HG02763 (cell line): ENCODE results near the gene ARMCX5.

Source experiments
- ATAC-seq: cut with Tn5 transposase; IDR thresholded peaks from one replicate; pipeline ENCODE4 v1.9.1; 2021; ENCODE audit warnings: mild to moderate bottlenecking, moderate library complexity; ENCODE audit not compliant: unreplicated experiment

The ARMCX5 gene

GRCh38 chrX:102599084-102599950 is at the start of gene ARMCX5:
Gene ARMCX5 (plus strand): TSS chrX:102599515. CDS start chrX:102602142, 2,627 bp downstream.
- ATAC-seq, result peak; percentile 82

DNA sequence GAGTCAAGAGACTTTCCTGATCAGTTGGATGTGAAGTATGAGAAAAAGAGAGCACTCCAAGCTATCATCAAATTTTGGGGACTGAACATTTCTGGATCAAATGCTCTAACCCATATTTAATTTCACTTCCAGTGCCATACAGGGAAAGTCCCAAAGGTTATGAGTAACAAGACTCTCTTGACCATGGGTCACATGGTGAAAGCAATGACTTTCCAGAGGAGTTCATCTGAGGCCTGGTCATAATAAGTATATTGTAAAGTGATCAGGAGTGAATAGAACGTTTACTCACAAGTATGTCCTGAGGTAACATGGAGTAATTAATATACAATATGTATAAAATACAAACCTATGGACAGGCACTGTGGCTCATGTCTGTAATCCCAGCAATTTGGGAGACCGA is 40.7 kb upstream of the ARMCX5 start:
- ATAC-seq, result no peak

DNA sequence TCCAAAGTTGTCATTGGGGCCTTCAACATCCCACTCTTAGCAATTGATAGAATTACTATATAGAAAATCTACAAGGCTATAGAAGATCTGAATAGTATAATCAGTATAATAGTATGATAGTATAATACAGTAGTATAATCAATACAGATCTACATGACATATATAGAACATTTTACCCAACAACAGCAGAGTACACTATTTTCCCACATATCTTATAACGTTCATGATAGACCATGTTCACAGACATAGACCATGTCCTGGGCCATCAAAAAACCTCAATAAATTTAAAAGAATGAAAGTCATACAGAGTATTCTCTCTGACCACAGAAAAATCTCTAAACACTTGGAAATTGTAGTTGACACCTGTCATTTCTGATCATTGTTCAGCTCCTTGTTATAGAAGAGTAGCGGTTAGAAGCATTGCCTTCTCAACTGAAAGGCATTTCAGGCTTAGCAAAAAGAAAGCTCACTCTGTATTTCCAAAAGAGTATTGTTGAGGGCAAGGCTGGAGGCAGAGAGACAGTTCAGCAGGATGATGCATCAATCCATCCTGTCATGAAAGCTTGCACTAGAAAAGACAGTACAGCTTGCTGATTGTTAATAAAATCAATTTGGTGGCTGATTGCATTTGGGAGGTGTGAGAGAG is 38.8 kb upstream of the ARMCX5 start:
- ATAC-seq, result no peak

DNA sequence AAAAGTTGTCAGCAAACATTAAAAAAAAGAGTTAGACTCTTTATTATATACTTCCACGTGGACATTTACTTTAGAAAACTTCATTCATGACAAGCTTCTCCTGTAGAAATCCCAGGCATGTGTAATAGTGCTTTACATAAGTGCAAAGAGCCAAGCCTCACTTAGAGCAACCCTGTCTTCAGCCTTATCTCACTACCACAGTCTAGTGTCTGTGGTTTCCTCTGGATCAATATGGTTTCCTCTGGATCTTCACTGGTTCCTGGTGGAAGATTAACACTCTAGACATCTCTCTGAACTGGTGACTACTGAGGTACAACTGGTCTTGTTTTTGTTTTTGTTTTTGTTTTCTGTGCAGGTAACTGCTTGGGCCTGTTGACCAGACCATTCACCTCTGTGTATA is 18.4 kb upstream of the ARMCX5 start:
- ATAC-seq, result no peak

DNA sequence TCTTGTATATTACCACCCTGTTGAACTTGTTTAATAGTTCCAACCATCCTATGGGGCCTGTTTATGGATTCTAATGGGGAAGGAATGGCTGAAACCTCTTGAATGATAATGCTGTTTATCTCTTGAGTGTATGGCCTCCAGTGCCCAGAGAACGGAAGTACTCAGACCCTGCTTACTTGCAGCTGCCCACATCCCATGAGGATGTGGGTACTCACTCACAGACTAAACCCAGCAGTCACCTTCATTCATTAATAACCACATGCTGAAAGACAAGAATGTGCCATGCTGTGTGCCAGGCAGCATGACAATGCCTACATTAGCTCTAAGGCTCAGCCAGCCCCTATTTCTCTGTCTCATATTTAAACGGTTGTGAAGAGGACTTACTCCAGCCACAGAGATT is 5.9 kb upstream of the ARMCX5 start:
- no peak for ATAC-seq

DNA sequence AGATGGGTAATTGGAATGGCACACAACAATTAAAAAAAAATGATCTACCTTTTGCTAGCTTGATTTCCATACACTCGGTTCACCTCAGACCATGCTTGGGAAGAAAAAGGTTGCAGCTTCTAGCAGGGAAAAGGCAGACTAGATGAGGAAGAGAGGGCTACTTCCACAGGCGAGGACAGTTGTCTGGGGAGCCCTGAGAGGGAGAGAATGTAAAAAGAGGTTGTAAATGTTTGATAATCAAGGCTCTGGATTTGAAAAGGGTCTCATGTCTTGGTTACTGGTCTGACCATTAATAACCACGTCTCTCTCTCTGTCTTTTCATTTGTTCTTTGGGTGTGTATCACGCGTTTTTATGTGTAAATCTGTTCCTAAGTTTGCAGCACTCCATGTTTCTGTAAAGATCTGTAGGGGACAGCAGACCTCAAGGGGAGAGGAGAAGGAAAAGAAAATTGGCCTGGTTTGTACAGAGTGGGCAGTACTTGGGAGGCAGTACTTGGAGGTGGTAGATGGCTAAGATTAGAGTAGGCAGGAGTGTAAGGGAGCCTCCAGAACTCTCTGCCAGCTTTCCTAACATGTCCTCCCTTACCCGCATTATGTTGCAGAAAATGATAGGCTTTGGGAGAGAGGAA is 750 bp downstream of the ARMCX5 start:
- no peak for ATAC-seq

DNA sequence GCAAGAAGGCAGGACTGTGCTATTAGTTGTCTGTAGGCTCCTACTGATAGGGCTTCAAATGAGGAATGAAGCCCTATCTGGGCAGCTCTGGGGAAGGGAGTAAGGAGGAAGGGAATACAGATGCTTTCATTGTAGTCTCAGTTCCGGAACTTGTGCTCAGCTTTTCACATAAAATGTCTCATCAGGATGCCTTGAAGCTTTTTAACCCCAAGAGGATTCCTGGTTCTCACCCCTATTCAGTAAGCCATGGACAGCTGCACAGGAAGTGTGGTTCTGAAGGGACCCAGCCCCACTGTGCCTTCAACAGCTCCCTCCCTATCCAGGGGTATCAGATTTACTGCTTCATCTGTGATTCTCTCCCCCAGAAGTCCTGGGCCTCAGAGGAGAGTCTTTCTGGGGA is 5.0 kb downstream of the ARMCX5 start:
- no peak for ATAC-seq

DNA sequence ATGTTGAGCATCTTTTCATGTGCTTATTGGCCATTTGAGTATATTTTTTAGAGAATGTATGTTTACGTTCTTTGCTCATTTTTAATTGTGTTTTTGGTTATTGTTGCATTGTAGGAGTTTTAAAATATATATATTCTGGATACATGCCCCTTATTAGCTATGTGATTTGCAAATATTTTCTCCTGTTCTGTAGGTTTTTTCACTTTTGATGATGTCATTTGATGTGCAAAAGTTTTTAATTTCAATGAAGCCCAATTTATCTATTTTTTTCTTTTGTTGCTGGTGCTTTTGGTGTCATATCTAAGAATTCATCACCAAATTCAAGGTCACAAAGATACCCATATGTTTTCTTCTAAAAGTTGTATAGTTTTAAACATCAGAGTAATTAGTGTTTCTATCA is 6.8 kb downstream of the ARMCX5 start:
- ATAC-seq, result no peak

DNA sequence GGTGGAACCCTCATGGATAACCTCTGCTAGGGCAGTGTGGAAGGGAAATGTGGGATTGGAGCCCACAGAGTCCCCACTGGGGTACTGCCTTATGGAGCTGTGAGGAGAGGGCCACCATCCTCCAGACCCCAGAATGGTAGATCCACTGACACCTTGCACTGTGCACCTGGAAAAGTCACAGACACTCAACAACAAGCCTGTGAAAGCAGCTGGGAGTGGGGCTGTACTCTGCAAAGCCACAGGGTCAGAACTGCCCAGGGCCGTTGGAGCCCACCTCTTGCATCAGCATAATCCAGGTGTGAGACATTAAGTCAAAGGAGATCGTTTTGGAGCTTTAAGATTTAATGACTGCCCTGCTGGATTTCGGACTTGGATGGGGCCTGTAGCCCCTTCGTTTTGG is 11.6 kb downstream of the ARMCX5 start:
- ATAC-seq, result no peak

DNA sequence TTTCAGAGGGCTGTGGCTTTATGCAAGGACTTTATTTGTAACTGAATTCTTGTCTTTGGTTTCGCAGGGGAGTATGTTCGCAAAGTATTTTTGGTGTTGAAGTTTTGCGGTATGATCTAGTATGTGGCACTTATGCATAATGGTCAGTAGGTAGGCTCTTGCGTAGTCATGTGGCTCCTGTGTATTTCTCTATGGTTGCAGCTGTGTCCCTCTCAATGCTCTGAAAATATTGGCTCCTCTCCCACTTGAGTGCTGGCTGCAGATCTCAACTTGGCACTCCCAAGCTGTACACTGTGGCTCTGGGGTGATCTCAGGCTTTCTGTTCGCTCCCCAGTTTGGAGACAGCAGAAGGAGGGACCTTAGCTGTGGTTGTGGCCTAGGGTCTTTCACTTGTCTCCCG is 24.8 kb downstream of the ARMCX5 start:
- ATAC-seq, result no peak

DNA sequence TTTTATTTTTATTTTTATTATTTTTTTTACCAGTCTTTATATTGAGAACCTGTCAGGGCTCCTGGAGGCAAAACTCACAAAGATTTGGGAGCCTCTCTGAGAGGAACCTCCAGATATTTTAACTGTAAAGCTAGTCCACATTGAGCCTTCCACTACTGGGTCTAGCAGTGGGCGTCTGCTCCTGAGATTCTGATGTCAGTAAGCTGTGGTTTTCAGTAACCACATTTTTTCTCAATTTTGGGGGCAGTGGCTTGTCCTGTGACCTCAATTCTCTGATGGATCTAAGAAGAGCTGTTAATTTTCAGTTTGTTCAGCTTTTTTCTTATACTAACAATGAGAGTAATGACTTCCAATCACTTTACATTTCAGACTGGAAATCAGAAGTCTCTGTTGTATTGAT is 28.3 kb downstream of the ARMCX5 start:
- no peak for ATAC-seq

DNA sequence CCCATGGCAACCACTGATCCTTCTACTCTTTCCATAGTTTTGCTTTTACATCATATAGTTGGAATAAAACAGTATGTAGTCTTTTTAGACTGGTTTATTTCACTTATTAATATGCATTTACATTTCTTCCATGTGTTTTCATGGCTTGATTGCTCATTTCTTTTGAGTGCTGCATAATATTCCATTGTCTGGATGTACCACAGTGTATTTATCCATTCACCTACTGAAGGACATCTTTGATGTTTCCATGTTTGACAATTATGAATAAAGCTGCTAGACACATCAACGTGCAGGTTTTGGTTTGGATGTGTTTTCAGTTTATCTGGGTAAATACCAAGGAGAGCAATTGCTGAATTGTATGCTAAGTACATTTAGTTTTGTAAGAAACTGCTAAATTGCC is 38.2 kb downstream of the ARMCX5 start:
- ATAC-seq, result no peak

GRCh38 chrX:102650903-102651241 is 51.6 kb downstream of the ARMCX5 start:
- no peak for ATAC-seq

- ATAC-seq, result no peak
Observed at GRCh38 chrX:102651242-102652011, 52.1 kb downstream of the ARMCX5 start, which contains the start of gene GPRASP1. Gene GPRASP1 (plus strand): TSS chrX:102651483. CDS start chrX:102653914, 2,431 bp downstream.

GRCh38 chrX:102652031-102652688 is 52.8 kb downstream of the ARMCX5 start:
- ATAC-seq, result peak; percentile 65
